GM21528 (cell line): ENCODE data around the gene ERC2.

Source experiments
- ATAC-seq: cut with Tn5 transposase; IDR thresholded peaks from one replicate; pipeline ENCODE4 v1.9.1; 2021; ENCODE audit warnings: mild to moderate bottlenecking, moderate library complexity; ENCODE audit not compliant: unreplicated experiment, low FRiP score

Gene ERC2

DNA sequence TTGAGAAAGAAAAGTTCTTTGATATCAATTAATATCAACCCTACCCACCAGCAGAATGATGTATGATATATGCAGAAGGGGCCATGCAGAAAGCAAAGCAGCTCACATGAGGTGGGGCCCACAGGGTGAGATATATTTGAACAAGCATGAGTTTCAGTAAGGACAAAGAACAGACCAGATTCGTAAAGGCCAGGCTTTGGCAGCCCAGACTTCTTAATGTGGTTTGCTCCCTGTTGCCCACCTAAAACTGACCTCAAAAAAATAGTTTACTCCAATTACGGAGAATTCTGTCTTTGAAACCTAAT, 725.5 kb downstream of the ERC2 start:
- no peak for ATAC-seq

- no peak for ATAC-seq
Observed at GRCh38 chr3:55742022-55742831, 726.0 kb downstream of the ERC2 start.

DNA sequence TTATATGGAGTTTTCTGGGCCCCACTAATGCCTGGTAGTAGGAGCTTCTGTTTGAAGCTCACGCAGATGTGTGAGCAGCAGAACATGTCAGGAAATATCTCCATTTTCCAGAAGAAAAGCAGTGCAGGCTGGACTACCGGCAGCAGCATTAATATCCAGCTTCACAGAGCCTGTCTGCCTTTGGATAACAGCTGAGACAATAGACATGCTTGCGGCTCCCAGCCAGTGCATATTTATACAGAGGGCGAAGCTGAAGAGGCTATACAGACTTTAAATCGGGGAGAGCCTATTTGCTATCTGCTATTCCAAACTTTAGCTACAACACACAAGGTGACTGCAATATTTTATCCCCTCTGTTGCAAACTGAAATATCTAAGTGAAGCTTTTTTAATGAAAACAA, 731.1 kb downstream of the ERC2 start:
- ATAC-seq = no peak

DNA sequence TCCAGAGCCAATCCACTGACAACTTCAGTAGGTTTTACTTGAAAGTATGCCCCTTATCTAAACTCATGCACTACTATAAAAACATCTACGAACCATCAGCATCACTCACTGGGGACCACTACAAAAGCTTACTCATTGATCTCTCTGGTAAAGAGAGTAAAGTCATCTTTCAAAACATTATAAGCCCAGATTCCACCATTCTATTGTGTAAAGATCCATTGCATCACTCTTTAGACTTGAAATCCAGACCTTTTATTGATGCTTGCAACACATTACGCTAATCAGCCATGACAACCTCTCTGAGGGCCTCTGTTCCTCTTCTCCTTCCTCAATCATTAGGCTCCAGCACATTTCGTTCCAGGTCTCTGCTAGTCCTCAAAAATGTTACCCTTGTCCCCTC, 732.3 kb downstream of the ERC2 start:
- no peak for ATAC-seq

- ATAC-seq = no peak
Observed at GRCh38 chr3:55731741-55732140, 736.5 kb downstream of the ERC2 start.

- no peak for ATAC-seq
Observed at GRCh38 chr3:55729546-55729945, 738.7 kb downstream of the ERC2 start.

- no peak for ATAC-seq
Observed at GRCh38 chr3:55728461-55729100, 739.7 kb downstream of the ERC2 start.

DNA sequence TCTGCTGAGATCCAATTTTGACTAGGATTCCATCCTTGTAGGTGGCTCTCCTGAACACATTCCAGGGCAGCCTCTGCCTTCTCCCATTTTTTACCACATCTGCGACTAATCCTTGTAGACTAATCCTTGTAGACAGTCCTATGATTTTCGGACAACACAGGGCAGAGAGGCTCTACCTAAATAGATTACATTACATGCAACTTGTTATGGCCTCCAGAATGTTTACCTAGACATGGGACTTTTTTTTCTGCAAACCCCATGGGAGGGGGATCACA, 741.8 kb downstream of the ERC2 start:
- no peak for ATAC-seq

GRCh38 chr3:55725681-55726500, 742.4 kb downstream of the ERC2 start:
- ATAC-seq = no peak

- peak; percentile 69 for ATAC-seq
Observed at GRCh38 chr3:55724821-55725220, 743.4 kb downstream of the ERC2 start.

- no peak for ATAC-seq
Observed at GRCh38 chr3:55724407-55724784, 743.9 kb downstream of the ERC2 start.

DNA sequence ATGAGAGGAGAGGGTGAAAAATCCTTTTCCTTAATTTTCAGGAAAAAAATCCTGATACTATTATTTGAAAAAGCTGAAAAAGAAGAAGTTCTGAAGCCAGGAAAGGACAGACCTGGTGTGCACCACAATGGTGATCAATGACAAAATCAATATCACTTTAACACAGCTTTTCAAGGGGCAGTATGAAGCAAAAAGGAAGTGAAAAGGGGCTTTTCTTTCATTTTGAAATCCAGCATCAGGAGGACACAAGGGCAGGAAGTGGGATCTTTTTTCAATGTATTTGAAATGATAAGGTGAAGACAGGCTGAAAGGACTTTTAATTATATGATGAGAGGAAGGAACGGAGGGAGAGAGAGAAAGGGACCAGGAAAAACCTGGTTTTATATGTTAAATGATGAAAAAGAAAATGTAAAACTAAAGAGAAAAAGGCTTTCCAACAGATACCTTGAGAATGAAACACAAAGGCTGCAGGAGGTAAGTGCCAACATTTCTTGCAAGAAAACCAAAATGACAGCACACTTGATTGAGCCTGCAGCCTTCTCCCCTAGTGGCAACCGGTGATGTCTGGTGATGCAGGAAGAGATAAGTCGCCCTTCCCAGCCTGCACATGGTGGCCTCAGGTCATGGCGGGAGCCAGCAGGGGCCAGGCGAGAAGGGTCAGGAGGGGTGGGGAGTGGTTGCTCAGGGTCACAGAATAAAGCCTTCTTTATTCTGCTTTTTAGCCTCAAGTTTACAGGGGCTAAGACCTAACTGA, 744.4 kb downstream of the ERC2 start:
- no peak for ATAC-seq

GRCh38 chr3:55721716-55722484, 746.4 kb downstream of the ERC2 start:
- ATAC-seq = no peak

- no peak for ATAC-seq
Observed at GRCh38 chr3:55720614-55721013, 747.7 kb downstream of the ERC2 start.

DNA sequence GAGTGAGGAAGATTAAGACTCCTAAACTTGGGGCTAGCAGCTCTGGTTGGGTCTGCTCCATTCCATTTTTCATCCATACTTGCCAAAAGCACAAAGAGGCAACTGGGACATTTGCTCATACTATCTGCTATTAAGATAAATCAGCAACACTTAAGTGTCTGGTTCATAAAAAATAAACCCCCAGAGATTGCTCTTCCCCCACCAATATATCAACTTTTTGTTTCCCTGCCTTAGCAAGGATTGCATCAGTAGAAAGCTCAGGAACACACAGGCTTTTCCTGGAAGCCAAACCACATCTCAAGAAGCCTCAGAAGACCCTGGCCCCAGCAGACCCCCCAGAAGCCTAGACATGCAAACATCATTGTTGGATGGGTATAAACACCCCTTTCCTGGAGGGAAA, 748.8 kb downstream of the ERC2 start:
- no peak for ATAC-seq

GRCh38 chr3:55719006-55719405, 749.3 kb downstream of the ERC2 start:
- ATAC-seq = no peak

DNA sequence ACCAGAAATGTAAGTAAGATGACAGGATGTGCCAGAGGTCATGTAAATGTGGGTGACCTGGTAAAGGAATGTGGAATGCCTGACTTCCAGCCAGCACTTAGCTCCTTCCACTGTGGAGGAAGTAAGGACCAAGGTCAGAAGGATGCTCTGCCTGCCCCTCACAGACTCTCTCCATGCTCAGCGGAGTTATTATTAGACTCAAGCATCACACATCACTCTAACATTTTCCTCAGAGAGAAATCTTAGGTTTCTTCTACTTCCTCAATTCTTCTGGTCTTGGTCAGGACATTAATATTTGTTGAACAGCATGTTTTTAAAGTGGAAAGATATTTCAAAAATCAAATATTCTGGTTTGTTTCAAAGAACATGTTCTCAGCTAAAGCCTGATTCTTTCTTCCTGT, 749.7 kb downstream of the ERC2 start:
- ATAC-seq = no peak

DNA sequence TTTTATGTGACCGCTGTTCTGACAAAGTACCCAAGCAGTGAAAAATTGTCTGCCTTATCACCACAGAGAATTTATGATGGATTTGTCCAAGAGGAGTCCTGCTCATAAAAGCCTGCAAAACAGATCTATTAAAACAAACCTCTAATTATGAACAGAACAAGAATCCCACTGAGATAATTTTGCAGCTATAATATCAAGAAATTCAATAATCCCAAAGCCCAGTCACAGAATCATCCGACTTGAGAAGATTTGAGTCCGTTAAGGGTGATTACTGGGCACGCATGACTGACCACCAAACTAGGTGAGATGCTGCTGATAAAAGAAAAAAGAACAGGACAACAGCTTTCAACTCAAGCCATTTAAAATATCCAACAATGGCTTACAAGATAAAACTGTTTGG, 750.2 kb downstream of the ERC2 start:
- no peak for ATAC-seq

DNA sequence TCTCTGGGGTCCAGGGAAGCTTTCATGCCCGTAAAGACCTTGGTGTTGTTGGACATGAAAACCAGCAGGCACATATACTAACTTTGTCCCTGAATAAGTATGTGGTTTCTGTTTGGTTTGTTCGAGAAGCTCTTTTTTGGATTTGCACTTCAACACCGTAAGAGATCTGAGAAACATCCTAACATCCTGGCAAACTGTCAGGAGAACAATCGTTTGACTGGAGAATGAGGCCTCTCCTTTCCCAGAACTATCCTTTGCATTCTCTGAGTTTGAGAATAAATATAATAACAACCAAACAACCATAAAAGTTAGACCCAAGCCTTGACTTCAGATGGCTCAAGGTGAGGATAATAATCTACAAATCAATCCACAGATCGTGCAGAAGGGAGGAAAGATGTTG, 750.8 kb downstream of the ERC2 start:
- no peak for ATAC-seq

GRCh38 chr3:55716611-55717225, 751.5 kb downstream of the ERC2 start:
- no peak for ATAC-seq
